Uterus (tissue), 2 donors: ENCODE results near the gene RSPH1.

ENCODE experiments used
- POLR2A ChIP-seq, 2 donors: fragments of 450-650 bp; IDR thresholded peaks; one replicate each; pipeline ENCODE4 v1.6.1; 2016; ENCODE audit warnings: antibody characterized with exemption in 2 of 2, mild to moderate bottlenecking in 1 of 2, moderate library complexity in 1 of 2
- TF ChIP-seq, protein P1 (sequence below), 4 experiments: fragments of 200-600 bp in 2 of 4; fragments of 450-650 bp in 2 of 4; sonication (generic) in 2 of 4; IDR thresholded peaks; one replicate each; pipeline ENCODE4 v1.5.1; 2016 to 2019; ENCODE audit warnings: antibody characterized with exemption in 4 of 4, mild to moderate bottlenecking in 2 of 4, moderate library complexity in 1 of 4

DNA sequence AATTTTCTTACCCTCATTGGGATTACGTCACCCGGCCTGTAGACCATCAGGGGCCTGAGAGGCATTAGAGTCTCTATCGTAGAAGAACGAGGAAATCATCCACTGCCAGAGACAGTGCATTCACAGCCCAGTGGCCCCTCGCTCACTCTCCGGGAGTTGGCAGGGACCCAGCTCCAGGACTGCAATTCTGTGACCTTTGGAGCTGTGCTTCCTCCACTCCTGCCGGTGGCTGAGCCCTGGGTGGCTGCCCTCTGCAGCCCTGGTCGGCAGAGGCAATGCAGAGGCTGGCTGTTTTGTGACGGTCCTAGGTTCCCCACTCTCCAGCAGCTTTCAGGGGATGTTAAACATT, 30.3 kb upstream of the RSPH1 start:
- no peak for TF ChIP-seq POLR2A (IDR thresholded peaks at IDR 0.05)
- TF ChIP-seq, protein P1, sequence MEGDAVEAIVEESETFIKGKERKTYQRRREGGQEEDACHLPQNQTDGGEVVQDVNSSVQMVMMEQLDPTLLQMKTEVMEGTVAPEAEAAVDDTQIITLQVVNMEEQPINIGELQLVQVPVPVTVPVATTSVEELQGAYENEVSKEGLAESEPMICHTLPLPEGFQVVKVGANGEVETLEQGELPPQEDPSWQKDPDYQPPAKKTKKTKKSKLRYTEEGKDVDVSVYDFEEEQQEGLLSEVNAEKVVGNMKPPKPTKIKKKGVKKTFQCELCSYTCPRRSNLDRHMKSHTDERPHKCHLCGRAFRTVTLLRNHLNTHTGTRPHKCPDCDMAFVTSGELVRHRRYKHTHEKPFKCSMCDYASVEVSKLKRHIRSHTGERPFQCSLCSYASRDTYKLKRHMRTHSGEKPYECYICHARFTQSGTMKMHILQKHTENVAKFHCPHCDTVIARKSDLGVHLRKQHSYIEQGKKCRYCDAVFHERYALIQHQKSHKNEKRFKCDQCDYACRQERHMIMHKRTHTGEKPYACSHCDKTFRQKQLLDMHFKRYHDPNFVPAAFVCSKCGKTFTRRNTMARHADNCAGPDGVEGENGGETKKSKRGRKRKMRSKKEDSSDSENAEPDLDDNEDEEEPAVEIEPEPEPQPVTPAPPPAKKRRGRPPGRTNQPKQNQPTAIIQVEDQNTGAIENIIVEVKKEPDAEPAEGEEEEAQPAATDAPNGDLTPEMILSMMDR (IDR thresholded peaks at IDR 0.05) = no peak
